SU-DHL-6 (cell line): ENCODE measurements around the gene MICAL2.

ENCODE experiments used
- H2AFZ ChIP-seq: fragments of 200-600 bp; sonication (generic); 2 replicates; pipeline ENCODE4 v1.6.1; 2014; ENCODE audit warnings: low read depth, mild to moderate bottlenecking, moderate library complexity, mixed read lengths, antibody characterized with exemption, low read length; ENCODE audit not compliant: severe bottlenecking
- H3F3A ChIP-seq: fragments of 200-600 bp; shearing (Covaris generic); 2 replicates; pipeline ENCODE4 v1.6.0; 2016; ENCODE audit warnings: antibody characterized with exemption, mild to moderate bottlenecking; ENCODE audit not compliant: insufficient read depth
- H3K27ac ChIP-seq: fragments of 200-600 bp; sonication (generic); 2 replicates; pipeline ENCODE4 v1.5.1; 2016; ENCODE audit warnings: low read depth, mild to moderate bottlenecking, low read length, moderate library complexity, mixed read lengths
- H3K27me3 ChIP-seq: fragments of 200-600 bp; sonication (generic), shearing (Covaris generic); 2 replicates; pipeline ENCODE4 v1.6.0; 2014; ENCODE audit warnings: mild to moderate bottlenecking, low read length
- H3K36me3 ChIP-seq: fragments of 200-600 bp; sonication (generic); 2 replicates; pipeline ENCODE4 v1.6.1; 2014; ENCODE audit warnings: mild to moderate bottlenecking, low read length, mixed read lengths
- H3K4me2 ChIP-seq: fragments of 300-600, 200-600 bp; shearing (Covaris generic), sonication (generic); 2 replicates; pipeline ENCODE4 v1.6.0; 2014; ENCODE audit warnings: low read length, low read depth, mild to moderate bottlenecking; ENCODE audit not compliant: poor library complexity, severe bottlenecking
- H3K4me3 ChIP-seq: fragments of 200-600 bp; sonication (generic); 2 replicates; pipeline ENCODE4 v1.5.1; 2014; ENCODE audit warnings: antibody characterized with exemption, low read length, mild to moderate bottlenecking, mixed read lengths; ENCODE audit not compliant: insufficient read depth, poor library complexity, severe bottlenecking
- H3K79me2 ChIP-seq: fragments of 200-600 bp; sonication (generic); 2 replicates; pipeline ENCODE4 v1.6.1; 2014; ENCODE audit warnings: mild to moderate bottlenecking, low read length, moderate library complexity; ENCODE audit not compliant: insufficient read depth
- H3K9ac ChIP-seq: fragments of 200-600 bp; sonication (generic); 2 replicates; pipeline ENCODE4 v1.7.0; 2014; ENCODE audit warnings: mild to moderate bottlenecking, low read length
- H3K9me2 ChIP-seq: fragments of 200-600 bp; sonication (generic); replicated peaks from 2 replicates; pipeline ENCODE4 v1.6.1; 2014; ENCODE audit warnings: low read length; ENCODE audit not compliant: insufficient read depth
- H3K9me3 ChIP-seq: fragments of 200-600 bp; sonication (generic); 2 replicates; pipeline ENCODE4 v1.6.1; 2014; ENCODE audit warnings: low read length, mixed read lengths; ENCODE audit not compliant: insufficient read depth
- H4K20me1 ChIP-seq: fragments of 200-600 bp; sonication (generic); 2 replicates; pipeline ENCODE4 v1.6.1; 2014; ENCODE audit warnings: low read depth, mild to moderate bottlenecking, antibody characterized with exemption, low read length, moderate library complexity, mixed read lengths
- CTCF ChIP-seq: fragments of 200-600 bp; sonication (generic); IDR thresholded peaks from one replicate; pipeline ENCODE4 v1.5.1; 2017; ENCODE audit warnings: antibody characterized with exemption, mild to moderate bottlenecking, low read length, moderate library complexity; ENCODE audit not compliant: insufficient read depth, poor library complexity, severe bottlenecking
- EZH2phosphoT487 ChIP-seq: fragments of 200-600 bp; sonication (generic), shearing (Covaris generic); conservative IDR thresholded peaks from 2 replicates; pipeline ENCODE4 v1.6.1; 2018; ENCODE audit warnings: mild to moderate bottlenecking, antibody characterized with exemption, low read length, moderate library complexity, mixed read lengths

MICAL2 gene

GRCh38 chr11:12221051-12221535, 110.7 kb downstream of the MICAL2 start:
- Histone ChIP-seq H3K9ac (no peak overlapping the region), H3K36me3 (no peaks in the 10 kb centered on the region), H4K20me1 (no peaks in the 10 kb centered on the region), H3K4me2 (no peak overlapping the region), H3K79me2 (no peaks in the 10 kb centered on the region), H3F3A (no peaks in the 10 kb centered on the region), H3K9me2 (no peaks in the 10 kb centered on the region), H3K27ac (no peak overlapping the region), H3K4me3 (no peak overlapping the region), H3K27me3 (no peaks in the 10 kb centered on the region), H2AFZ (no peak overlapping the region), H3K9me3 (no peaks in the 10 kb centered on the region)
- no peak for TF ChIP-seq CTCF
- no peak for TF ChIP-seq EZH2phosphoT487

GRCh38 chr11:12222055-12222792, 111.8 kb downstream of the MICAL2 start:
- Histone ChIP-seq H3K79me2 (no peaks in the 10 kb centered on the region), H3K9me2 (no peaks in the 10 kb centered on the region), H2AFZ (no peak overlapping the region), H3K9ac (no peak overlapping the region), H3K4me3 (no peak overlapping the region), H3K27ac (no peak overlapping the region), H3K36me3 (no peaks in the 10 kb centered on the region), H4K20me1 (no peaks in the 10 kb centered on the region), H3K27me3 (no peaks in the 10 kb centered on the region), H3F3A (no peaks in the 10 kb centered on the region), H3K9me3 (no peaks in the 10 kb centered on the region), H3K4me2 (no peak overlapping the region)
- TF ChIP-seq EZH2phosphoT487, result no peak
- TF ChIP-seq CTCF, result no peak

- H3K36me3 ChIP-seq, result no peaks in the 10 kb centered on the region
- TF ChIP-seq EZH2phosphoT487 (no peak), CTCF (no peak)
- H3K27ac ChIP-seq, result no peak overlapping the region
- H3K9me3 ChIP-seq, result no peaks in the 10 kb centered on the region
- H3K9ac ChIP-seq, result no peak overlapping the region
- no peaks in the 10 kb centered on the region for H3K9me2 ChIP-seq
- H4K20me1 ChIP-seq, result no peaks in the 10 kb centered on the region
- no peak overlapping the region for H3K4me3 ChIP-seq
- no peaks in the 10 kb centered on the region for H3K27me3 ChIP-seq
- H3K79me2 ChIP-seq, result no peaks in the 10 kb centered on the region
- H2AFZ ChIP-seq, result no peak overlapping the region
- no peak overlapping the region for H3K4me2 ChIP-seq
- no peaks in the 10 kb centered on the region for H3F3A ChIP-seq
Observed at GRCh38 chr11:12223771-12224536, 113.6 kb downstream of the MICAL2 start.
